Right ventricle myocardium inferior (tissue), 1 donor: ENCODE results near the gene LRWD1. TPM values are rescaled to one million over a fixed set of nuclear protein-coding genes. Genes with fewer than 3 reads are reported as not detected.
A peak's percentile ranks its signal among the peaks of the same experiment; 100 is the strongest.
"Not testable (repeated sequence)": the region's sequence is repeated elsewhere in the genome, so short reads cannot be mapped to it uniquely, and the experiment has no call there.

ENCODE experiments used
- ATAC-seq: fragments of 200-7000 bp; cut with Tn5 transposase; one replicate; pipeline ENCODE4 v1.9.1; 2020; ENCODE audit warnings: mild to moderate bottlenecking, moderate library complexity
- DNase-seq: peaks from one replicate; pipeline ENCODE4 v3.0.0; 2021; ENCODE audit errors: missing footprints
- intact Hi-C: fragments of 100-400 bp; cut with DNase I; formaldehyde crosslinking; loops from one replicate; pipeline ENCODE4 v1.11.0; 2022
- total RNA-seq: library from RNA; stranded (reverse); fragmentation: NEBNext Ultra II Directional; extraction: Animal tissue kit (Norgen Biotek cat#: 25700); gene quantifications from one replicate; pipeline ENCODE4 v1.2.1, GENCODE V29; 2021
- donor health status: DM: no; HTN: yes; CAD: no; lungs with severe emphysema.

LRWD1 gene
- total RNA-seq, 1 donor from 2014 or later: 10.0 TPM

DNA sequence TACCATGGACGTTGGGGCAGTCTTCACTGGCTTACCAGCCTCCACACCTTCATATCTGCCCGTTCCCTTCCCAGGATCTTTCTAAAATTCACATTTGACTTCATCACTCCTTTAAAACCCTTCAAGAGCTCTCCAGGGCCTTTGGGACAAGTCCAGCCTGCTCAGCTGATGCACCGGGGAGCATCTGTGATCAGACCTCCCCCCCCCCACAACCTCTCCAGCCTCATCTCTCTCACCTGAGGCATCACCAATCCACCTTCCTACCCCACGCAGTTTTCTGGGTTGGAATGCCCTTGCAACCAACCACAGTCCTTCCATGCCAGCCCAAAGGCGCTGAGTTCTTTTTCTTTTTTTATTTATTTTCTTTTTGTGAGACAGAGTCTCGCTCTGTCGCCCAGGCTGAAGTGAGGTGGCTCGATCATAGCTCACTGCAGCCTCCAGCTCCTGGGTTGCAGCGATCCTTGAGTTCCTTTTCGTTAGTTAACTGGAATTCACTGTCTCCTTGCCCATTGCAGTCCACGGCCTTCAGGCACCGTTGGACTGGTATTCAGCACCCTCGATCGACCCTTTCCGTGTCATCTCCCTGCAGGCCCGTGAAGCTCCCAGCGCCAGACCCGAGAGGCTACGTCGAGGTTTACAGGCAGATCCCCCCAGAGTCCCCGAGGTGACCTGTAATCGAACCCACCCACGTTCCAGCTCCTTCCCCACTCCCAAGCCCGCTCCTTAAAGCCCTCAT is 775 bp upstream of the LRWD1 start:
- intact Hi-C loops: loop anchor here (5.0 kb wide), 1 partner anchor 52 kb away; no protein-coding TSS in a partner anchor
- DNase-seq: no peak

DNA sequence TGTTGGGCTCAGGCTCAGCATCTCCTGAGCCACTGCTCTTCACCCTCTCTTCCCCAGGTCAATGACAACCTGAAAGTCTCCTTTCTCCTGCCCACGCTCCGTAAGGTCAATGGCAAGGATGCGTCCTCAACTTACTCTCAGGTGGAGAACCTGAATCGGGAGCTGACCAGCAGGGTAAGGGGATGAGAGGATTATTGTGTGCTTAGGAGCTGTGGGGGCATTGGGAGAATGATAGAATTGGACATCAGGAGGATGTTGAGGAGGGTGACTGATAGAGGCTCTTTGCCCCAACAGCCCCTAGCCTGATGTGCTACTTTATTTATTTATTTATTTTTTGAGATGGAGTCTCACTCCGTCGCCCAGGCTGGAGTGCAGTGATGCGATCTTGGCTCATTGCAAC is 1.3 kb downstream of the LRWD1 start:
- intact Hi-C loops: no loop called here
- ATAC-seq: no peak
- no peak for DNase-seq

More for the DNA sequence above, 775 bp upstream of the LRWD1 start:
- peak; percentile 2 for ATAC-seq

DNA sequence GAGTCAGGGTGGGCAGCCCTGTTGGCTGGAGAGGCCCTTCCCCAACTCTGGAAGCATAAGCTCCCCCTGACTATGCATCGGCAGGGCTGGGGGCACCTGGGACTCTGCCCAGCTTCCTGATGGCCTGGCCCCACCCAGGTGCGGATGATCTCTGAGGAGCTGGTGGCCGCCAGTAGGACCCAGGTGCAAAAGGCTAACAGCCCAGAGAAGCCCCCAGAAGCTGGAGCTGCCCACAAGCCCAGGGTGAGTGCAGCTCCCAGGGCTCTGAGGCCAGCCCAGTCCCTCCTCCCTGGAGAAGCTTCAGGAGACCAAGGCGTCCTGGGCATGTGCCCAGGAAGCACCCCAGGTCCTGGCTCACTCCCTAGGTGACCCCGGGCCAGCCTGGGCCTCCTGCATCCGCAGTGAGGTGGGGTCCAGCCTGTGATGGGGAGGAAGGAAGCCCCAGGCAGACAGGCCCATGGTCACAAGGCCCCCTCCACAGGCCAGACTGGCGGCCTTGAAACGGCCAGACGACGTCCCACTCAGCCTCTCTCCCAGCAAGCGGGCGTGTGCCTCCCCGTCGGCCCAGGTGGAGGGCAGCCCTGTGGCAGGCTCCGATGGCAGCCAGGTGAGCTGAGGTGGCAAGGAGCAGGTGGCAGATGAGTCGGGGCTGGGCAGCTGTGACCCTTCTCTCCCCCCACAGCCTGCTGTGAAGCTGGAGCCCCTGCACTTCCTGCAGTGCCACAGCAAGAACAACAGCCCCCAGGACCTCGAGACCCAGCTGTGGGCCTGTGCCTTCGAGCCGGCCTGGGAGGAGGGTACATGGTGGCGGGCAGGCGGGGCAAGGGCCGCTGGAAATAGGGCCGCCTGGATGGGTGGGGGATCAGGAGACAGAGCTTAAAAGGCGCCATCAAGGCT is 3.0 kb downstream of the LRWD1 start:
- ATAC-seq (no peak), DNase-seq (no peak)
- intact Hi-C loops: no loop called here

DNA sequence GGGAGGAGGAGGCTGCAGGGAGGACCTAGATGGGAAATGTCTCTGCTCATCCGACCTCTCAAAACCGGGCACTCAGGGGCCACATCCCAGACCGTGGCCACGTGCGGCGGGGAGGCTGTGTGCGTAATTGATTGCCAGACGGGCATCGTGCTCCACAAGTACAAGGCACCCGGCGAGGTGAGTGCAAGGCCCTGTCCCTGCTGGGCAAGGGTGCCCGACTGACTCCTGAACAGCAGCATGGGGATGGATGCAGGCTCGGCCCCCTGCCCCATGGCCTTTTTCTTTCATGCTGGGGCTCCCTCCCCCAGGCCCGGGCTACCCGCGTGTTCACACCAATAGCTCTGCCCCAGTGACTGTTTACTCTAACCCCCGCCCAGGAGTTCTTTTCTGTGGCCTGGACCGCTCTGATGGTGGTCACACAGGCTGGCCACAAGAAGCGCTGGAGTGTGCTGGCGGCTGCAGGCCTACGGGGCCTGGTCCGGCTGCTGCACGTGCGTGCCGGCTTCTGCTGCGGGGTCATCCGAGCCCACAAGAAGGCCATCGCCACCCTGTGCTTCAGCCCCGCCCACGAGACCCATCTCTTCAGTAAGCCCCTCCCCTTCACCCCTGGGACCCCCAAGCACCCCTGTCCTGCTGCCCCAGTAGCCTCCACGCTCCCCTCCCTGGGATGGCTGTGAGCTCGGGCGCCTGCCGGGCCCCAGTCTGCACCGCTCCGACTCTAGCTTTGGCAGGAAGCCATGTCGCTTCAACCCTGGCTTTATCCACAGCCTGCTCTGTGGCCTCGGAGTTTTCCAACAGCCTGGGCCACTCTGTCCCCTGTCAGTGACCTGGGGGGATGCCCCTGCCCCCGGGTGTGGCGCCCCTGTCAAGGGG is 3.9 kb downstream of the LRWD1 start:
- ATAC-seq (no peak), DNase-seq (no peak)
- intact Hi-C loops: no loop called here

DNA sequence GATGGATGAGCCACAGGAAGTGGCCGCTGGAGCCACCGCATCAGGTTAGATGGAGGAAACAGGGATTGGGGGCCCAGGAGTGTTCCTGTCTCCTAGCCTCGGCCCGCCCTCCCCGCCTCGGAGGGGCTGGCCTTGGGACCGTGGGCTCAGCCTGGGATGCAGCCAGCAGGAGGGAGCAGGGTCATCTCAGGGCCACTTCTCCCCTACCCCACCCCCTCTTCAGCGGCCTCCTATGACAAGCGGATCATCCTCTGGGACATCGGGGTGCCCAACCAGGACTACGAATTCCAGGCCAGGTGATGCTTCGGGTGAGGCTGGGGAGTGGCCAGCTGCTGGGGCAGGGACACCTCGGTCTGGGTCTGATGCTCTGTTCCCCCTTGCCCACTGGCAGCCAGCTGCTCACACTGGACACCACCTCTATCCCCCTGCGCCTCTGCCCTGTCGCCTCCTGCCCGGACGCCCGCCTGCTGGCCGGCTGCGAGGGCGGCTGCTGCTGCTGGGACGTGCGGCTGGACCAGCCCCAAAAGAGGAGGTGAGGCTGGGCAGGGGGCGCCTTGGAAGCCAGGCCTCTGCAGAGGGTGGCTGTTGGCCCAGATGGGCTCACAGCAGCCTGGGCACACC is 4.7 kb downstream of the LRWD1 start:
- ATAC-seq: no peak
- intact Hi-C loops: no loop called here
- no peak for DNase-seq

DNA sequence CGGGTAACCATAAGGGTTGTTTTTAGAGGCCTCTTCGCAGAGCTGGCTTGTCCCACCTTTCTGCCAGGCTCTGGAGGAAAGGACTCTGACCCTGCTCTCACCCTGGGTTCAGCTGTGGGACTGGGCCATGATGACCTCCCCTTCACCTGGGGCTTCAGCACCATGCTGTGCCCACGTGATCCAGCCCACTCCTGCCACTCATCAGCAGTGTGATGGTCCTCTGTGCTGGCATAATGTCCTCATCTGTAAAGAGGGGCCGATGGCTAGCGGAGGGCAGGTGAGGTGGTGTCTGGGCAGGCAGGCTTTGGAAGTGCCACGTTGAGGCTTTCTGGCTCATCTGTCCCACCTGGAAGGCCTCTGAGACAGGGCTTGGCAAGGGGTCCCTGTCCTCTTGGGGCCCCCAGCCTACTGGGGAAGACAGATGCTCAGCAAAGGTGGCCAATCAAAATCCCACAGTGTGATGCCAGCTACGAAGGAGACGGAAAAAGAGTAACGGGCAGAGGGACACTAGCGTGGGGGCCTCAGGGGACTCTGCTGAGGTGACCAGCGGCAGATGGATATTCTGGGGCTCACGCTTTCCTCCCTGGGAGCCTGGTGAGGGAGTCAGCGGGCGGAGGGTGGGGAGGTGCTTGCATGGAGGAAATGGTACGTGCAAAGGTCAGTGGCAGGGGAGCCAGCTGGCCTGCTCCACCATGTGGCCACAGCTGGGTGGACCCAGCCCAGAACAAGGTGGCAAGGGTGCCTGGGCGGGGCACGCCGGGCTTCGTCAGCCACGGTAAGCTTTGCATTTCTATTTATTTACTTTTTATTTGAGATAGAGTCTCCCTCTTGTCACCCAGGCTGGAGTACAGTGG is 5.4 kb downstream of the LRWD1 start:
- DNase-seq (no peak), ATAC-seq (no peak)
- intact Hi-C loops: no loop called here

DNA sequence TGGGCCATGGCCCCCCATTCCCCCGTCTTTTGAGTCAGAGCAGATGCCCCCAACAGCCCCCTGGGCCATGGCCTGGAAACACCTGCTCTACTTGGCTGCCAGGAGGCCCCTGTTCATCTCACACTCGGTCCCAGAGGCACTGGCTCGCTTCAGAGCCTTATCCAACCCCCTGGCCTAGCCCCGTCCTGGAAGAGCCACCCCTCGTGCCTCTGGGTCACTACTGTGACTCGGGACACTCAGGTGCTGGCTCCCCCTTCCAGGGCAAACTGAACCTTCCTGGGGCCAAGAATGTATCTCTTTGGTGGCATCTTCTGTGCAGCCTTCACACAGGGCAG is 7.0 kb downstream of the LRWD1 start:
- no peak for DNase-seq
- intact Hi-C loops: no loop called here

DNA sequence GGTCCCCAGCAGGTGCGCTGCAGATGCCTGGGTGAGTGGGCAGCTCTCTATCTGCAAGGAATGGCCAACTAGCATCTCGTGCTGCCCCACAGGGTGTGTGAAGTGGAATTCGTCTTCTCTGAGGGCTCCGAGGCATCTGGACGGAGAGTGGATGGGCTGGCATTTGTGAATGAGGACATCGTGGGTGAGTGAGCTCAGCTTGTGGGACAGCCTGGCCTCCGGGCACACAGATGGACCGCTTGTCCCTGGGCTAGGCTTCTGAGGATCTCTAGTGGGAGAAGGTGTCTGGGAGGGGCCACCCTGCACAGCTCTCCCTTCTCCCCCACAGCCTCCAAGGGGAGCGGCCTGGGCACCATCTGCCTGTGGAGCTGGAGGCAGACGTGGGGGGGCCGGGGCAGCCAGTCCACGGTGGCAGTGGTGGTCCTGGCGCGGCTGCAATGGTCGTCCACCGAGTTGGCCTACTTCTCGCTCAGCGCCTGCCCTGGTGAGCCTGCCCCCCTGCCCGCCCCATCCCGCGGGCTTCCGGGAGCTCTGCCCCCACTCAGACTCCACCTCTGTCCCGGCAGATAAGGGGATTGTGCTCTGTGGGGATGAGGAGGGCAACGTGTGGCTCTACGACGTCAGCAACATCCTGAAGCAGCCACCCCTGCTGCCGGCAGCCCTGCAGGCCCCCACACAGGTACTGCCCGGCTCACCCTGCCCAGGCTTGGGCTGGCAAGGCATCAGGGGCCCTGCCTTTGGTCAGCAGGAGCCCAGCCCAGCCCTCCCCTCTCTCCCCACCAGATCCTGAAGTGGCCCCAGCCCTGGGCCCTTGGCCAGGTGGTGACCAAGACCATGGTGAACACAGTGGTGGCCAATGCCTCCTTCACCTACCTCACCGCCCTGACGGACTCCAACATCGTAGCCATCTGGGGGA is 7.6 kb downstream of the LRWD1 start:
- intact Hi-C loops: no loop called here
- ATAC-seq: no peak
- no peak for DNase-seq

More for the DNA sequence above, 7.0 kb downstream of the LRWD1 start:
- no peak for ATAC-seq

DNA sequence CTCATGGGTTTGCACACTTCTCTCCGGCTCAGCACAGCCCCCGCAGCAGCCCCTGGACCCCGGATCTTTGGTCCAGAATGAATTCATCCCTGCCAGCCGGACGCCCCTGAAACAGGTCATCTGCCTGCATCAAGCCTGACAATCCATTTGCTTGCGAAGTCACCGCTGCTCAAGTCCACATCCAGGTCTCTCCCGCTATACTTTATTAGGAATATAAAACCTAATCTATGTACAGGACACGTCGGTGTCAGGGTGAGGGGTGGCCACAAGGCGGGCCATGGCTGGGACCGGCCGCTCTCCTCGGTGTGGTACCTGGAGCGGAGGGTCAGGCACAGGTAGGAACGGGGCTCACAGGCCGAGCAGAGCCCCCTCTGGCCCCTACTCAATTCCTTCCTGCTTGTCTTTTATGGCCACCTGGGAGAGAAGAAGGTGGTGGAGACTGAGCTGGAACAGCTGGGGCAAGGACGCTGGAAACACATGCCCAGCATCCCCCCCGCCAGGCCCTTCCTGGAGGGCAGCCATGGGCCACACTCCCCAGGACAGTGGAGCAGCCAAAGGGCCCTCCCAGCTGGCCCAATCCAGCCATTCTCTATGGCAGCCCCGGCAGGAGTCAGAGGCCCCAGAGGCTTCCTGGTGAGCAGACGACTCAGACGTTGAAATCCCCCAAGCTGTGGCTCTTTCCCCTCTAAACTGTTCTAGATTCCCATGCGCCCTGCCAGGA is 8.6 kb downstream of the LRWD1 start:
- no peak for DNase-seq
- intact Hi-C loops: no loop called here
- ATAC-seq: no peak

DNA sequence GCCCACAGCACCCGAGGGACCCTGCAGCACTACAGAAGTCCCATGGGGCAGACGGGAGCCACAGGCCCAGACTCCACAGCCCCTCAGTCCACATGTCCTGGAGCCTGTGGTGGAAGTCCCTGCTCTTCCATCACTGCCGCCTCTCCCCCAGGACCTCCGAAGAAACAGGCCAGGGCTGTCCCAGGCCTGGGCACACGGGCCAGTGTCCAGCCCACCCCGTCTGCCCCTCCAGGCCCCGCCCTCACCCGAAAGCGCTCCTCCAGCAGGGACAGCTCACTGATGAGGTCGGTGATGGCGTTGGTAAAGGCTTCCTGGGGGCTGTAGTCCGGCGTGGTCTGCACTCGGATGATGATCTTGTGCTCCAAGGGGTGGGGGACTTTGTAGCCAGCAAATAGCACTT is 9.3 kb downstream of the LRWD1 start:
- DNase-seq, intact Hi-C loops, ATAC-seq: not testable (repeated sequence)

DNA sequence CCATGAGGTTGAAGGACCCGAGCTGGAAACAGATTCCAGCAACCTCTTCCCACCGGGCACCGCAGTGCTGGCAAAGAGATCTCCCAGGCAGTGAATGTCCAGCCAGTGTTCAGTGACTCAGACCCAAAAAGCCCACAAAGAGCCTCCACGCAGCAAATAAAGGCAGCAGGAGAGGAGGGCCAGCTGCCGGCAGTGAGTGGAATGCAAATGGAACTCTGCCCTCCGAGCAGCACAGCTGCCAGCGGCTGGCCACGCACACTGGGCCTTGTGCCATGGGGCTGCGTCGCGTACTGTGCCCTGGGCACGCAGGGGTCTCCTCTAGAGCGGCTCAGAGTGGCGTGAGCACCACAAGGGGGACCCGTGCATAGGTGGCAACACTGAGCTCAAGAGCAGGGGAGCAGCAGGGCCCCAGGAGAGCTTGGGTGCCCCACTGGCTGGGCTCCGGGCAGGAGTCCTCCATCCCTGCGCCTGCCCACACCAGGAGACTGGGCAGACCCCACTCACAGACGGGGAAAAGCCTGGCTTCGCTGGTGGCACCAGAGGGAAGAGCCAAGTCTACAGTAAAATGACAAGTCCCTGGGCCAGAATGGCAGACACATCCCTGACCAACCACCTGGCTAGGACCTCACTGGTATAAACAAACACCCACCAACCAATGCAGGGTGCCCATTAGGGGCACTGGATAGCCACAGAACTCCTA is 10.1 kb downstream of the LRWD1 start:
- intact Hi-C loops, ATAC-seq, DNase-seq: not testable (repeated sequence)

DNA sequence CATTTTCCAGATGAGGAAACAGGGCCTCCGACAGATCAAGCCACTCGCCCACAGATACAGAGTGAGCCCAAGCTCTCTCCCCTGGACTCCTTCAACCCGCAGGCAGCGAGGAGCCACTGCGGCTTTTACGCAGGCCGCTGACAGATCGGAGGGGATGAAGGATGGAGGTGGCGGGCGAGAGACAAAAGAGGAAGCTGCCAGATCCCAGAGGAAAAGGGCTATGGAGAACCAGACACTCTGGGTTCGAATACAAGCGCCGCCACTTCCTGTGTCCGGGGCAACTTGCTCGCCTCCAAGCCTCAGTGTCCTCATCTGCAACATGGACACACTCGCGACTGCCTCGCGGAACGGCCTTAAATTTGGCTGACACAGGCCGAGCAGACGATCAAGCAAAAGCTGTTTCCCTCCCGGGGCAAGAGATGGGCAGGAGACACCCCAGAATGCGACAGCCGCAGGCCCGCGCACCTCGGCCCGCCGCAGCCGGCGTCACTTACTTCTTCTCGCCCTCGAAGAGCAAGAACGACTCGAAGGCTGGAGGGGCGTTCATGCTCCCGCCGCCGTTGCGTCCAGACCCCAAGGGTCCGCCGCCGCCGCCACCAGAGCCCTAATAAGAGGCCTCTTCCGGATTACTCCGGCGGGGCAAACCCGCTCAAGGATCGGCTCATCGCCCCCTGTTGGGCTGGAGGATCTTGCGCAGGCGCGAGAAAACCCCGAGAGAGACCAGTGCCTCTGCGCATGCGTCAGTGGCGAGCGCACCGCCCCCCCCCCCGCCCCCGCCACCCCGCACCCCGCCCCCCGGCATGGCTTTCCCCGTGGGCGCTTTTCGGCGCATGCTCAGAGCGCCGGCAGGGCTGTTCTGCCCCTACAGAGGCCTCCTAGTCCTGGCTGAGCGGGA is 13.8 kb downstream of the LRWD1 start, which contains the start of gene POLR2J:
POLR2J (minus strand) TSS at position 609 of the 895 bp plus-strand sequence; CDS start at position 547, 62 bp downstream.
- peak; percentile 95 for DNase-seq
- intact Hi-C loops: not testable (repeated sequence)
- peak; percentile 95 for ATAC-seq

DNA sequence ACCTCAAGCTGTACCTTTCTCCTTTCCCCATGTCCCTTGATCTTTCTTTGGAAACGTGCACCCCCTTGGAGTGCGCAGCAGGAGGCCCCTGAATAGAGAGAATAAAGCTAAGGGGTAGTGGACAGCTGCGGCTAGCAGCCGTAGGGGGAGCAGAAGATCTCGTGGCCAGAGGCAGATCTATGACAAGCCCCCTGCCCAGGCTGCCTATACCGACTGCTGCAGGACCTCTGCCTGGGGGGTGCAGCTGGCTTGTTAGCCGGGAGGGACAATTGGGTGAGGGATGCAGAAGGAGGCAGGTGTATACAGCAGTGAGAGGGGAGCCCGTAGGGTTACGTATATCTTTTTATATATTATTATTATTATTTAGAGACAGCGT is 14.4 kb downstream of the LRWD1 start:
- ATAC-seq, intact Hi-C loops, DNase-seq: not testable (repeated sequence)

DNA sequence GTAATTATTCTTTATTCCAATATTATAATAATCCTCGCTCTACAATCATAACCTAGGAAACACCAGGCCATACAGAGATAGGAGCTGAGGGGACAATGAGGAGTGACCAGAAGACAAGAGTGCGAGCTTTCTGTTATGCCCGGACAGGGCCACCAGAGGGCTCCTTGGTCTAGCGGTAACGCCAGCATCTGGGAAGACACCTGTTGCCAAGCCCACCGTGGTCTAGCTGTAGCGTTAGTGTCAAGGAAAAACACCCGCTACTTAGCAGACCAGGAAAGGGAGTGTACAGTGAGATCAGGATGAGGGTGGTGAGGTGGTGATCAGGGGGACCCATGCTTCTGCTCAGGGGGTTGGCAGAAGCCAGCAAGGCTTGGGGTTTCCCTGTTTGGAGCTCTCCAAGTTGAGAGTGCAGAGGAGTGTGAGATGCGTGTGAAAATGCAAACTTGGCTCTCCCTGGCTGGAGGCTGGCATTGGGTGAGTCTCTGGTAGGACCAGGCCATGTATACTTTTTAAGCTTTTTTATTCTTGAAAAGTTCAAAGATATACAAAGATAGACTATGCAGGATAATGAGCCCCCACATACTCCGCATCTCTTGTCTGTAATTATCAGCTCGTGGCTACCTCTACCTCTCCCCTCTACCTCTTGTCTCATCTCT is 15.3 kb downstream of the LRWD1 start:
- DNase-seq, ATAC-seq, intact Hi-C loops: not testable (repeated sequence)
